PFSK-1 (cell line): ENCODE measurements around the gene ROCK1.

Experiments
- FOXP2 ChIP-seq: optimal IDR thresholded peaks from 2 replicates; pipeline ENCODE3; 2011; ENCODE audit warnings: borderline replicate concordance, control low read depth, inconsistent platforms; ENCODE audit not compliant: insufficient read depth; ENCODE audit errors: extremely low read length, extremely low read depth
- POLR2AphosphoS5 ChIP-seq: IDR thresholded peaks from 2 replicates; pipeline ENCODE4 v1.6.1; 2012; ENCODE audit warnings: low read depth, mild to moderate bottlenecking, control low read depth, low read length, moderate library complexity
- REST ChIP-seq, 2 experiments: IDR thresholded peaks; 2 replicates each; pipeline versions ENCODE4 v1.6.1 to v1.8.0; 2011 to 2012; ENCODE audit warnings: low read depth in 2 of 2, low read length in 2 of 2, control low read depth in 1 of 2, inconsistent platforms in 1 of 2, mild to moderate bottlenecking in 1 of 2, moderate library complexity in 1 of 2; ENCODE audit not compliant: insufficient read depth in 1 of 2
- SIN3A ChIP-seq: IDR thresholded peaks from 2 replicates; pipeline ENCODE4 v1.6.1; 2012; ENCODE audit warnings: mild to moderate bottlenecking, low read length, moderate library complexity, borderline replicate concordance; ENCODE audit not compliant: insufficient read depth
- TAF1 ChIP-seq: IDR thresholded peaks from 2 replicates; pipeline ENCODE4 v1.6.1; 2012; ENCODE audit warnings: low read length, control low read depth, borderline replicate concordance; ENCODE audit not compliant: insufficient read depth

Gene ROCK1

GRCh38 chr18:21093133-21093532 is 18.5 kb downstream of the ROCK1 start:
- TF ChIP-seq POLR2AphosphoS5 (no peak), FOXP2 (no peak), REST (IDR thresholded peaks at IDR 0.05; ENCODE audit: insufficient read depth in 1 of 2, low read depth in 2 of 2, low read length in 2 of 2) (no peak), TAF1 (no peak), SIN3A (no peak)

GRCh38 chr18:21090680-21091079 is 20.9 kb downstream of the ROCK1 start:
- no peak for TF ChIP-seq TAF1
- TF ChIP-seq REST (IDR thresholded peaks at IDR 0.05; ENCODE audit: insufficient read depth in 1 of 2, low read depth in 2 of 2, low read length in 2 of 2), result no peak
- no peak for TF ChIP-seq POLR2AphosphoS5
- TF ChIP-seq SIN3A, result no peak
- no peak for TF ChIP-seq FOXP2

GRCh38 chr18:21085579-21086166 is 25.9 kb downstream of the ROCK1 start:
- no peak for TF ChIP-seq POLR2AphosphoS5
- no peak for TF ChIP-seq TAF1
- TF ChIP-seq FOXP2, result no peak
- TF ChIP-seq SIN3A, result no peak
- TF ChIP-seq REST (IDR thresholded peaks at IDR 0.05; ENCODE audit: insufficient read depth in 1 of 2, low read depth in 2 of 2, low read length in 2 of 2), result no peak

- no peak for TF ChIP-seq POLR2AphosphoS5
- TF ChIP-seq REST (IDR thresholded peaks at IDR 0.05; ENCODE audit: insufficient read depth in 1 of 2, low read depth in 2 of 2, low read length in 2 of 2), result no peak
- no peak for TF ChIP-seq SIN3A
- TF ChIP-seq FOXP2, result no peak
- no peak for TF ChIP-seq TAF1
These were observed 27.0 kb downstream of the ROCK1 start for GRCh38 chr18:21084511-21085078.
